Ishikawa (cell line): ENCODE measurements around the gene INHBE.

Source experiments
- CEBPB ChIP-seq: IDR thresholded peaks from 2 replicates; pipeline ENCODE4 v1.6.1; 2012
- CREB1 ChIP-seq: IDR thresholded peaks from 2 replicates; pipeline ENCODE4 v1.6.1; 2012; ENCODE audit warnings: low read depth
- EGR1 ChIP-seq: IDR thresholded peaks from 2 replicates; pipeline ENCODE4 v1.6.1; 2012
- EP300 ChIP-seq: IDR thresholded peaks from 2 replicates; pipeline ENCODE4 v1.6.1; 2012; ENCODE audit warnings: borderline replicate concordance
- FOXM1 ChIP-seq: IDR thresholded peaks from 2 replicates; pipeline ENCODE4 v1.6.1; 2012; ENCODE audit warnings: low read depth, borderline replicate concordance
- MAX ChIP-seq: IDR thresholded peaks from 2 replicates; pipeline ENCODE4 v1.6.1; 2012
- NFIC ChIP-seq: IDR thresholded peaks from 2 replicates; pipeline ENCODE4 v1.6.1; 2012
- RAD21 ChIP-seq: IDR thresholded peaks from 2 replicates; pipeline ENCODE4 v1.6.1; 2012; ENCODE audit warnings: low read depth
- REST ChIP-seq: IDR thresholded peaks from 2 replicates; pipeline ENCODE4 v1.6.1; 2012; ENCODE audit warnings: low read depth, mild to moderate bottlenecking
- TAF1 ChIP-seq: IDR thresholded peaks from 2 replicates; pipeline ENCODE4 v1.6.1; 2012; ENCODE audit warnings: low read depth, mild to moderate bottlenecking
- TCF12 ChIP-seq: IDR thresholded peaks from 2 replicates; pipeline ENCODE4 v1.6.1; 2012; ENCODE audit warnings: low read depth
- TEAD4 ChIP-seq: IDR thresholded peaks from 2 replicates; pipeline ENCODE4 v1.6.1; 2012
- USF1 ChIP-seq: IDR thresholded peaks from 2 replicates; pipeline ENCODE4 v1.6.1; 2012
- YY1 ChIP-seq: IDR thresholded peaks from 2 replicates; pipeline ENCODE4 v1.6.1; 2012; ENCODE audit warnings: low read depth
- ZBTB7A ChIP-seq: IDR thresholded peaks from 2 replicates; pipeline ENCODE4 v1.6.1; 2012; ENCODE audit warnings: low read depth

INHBE gene

DNA sequence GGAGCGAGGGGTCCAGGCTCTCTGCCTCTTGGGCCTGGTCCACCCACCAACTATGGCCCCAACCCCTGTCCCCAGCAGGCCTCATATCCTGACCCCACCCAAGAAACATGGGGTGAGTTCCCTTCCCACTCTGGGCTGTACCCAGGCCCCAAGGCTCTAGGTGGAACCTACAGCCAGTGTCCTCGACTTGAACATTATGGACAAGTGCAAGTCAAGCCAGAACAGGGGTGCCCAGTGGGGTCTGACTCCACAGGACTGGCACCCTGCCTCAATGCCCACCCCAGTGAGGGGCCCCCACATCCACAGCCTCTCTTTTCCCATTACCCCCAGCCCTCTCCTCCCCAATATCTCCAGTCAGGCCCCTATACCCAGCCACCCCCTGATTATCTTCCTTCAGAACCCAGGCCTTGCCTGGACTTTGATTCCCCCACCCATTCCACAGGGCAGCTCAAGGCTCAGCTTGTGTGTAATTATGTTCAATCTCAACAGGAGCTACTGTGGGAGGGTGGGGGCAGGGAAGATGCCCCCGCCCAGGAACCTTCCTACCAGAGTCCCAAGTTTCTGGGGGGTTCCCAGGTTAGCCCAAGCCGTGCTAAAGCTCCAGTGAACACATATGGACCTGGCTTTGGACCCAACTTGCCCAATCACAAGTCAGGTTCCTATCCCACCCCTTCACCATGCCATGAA lies 16.0 kb downstream of the INHBE start:
- TF ChIP-seq NFIC (no peak), REST (no peak), MAX (no peak), EGR1 (no peak), YY1 (no peak), CREB1 (no peak), EP300 (no peak), TAF1 (no peak), ZBTB7A (no peak), FOXM1 (no peak), RAD21 (no peak), USF1 (no peak), TEAD4 (no peak), CEBPB (no peak), TCF12 (no peak)

DNA sequence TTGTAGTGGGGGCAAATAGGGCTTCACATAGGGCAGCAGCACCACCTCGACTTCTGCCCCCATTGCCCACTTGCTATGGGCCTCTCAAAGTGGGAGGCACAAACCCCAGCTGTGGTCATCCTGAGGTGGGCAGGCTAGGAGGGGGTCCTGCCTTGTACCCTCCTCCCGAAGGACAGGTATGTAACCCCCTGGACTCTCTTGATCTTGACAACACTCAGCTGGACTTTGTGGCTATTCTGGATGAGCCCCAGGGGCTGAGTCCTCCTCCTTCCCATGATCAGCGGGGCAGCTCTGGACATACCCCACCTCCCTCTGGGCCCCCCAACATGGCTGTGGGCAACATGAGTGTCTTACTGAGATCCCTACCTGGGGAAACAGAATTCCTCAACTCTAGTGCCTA lies 16.6 kb downstream of the INHBE start:
- TF ChIP-seq USF1 (no peak), TAF1 (no peak), EP300 (no peak), YY1 (no peak), TEAD4 (no peak), ZBTB7A (no peak)

- no peak for TF ChIP-seq YY1
- no peak for TF ChIP-seq CREB1
- TF ChIP-seq CEBPB: no peak
- no peak for TF ChIP-seq NFIC
- no peak for TF ChIP-seq USF1
- no peak for TF ChIP-seq EP300
Observed at GRCh38 chr12:57472391-57472790, 17.3 kb downstream of the INHBE start.

- TF ChIP-seq NFIC (no peak), USF1 (no peak), EGR1 (no peak), CEBPB (no peak), ZBTB7A (no peak), CREB1 (no peak), TAF1 (no peak), FOXM1 (no peak), EP300 (no peak), TCF12 (no peak), RAD21 (no peak), MAX (no peak), TEAD4 (no peak), REST (no peak), YY1 (no peak)
Observed at GRCh38 chr12:57473392-57473791, 18.3 kb downstream of the INHBE start.

GRCh38 chr12:57473886-57474285 lies 18.8 kb downstream of the INHBE start:
- TF ChIP-seq FOXM1 (no peak), YY1 (no peak), USF1 (no peak), RAD21 (no peak), ZBTB7A (no peak), EP300 (no peak), CEBPB (no peak), TEAD4 (no peak), MAX (no peak)
